Keratinocyte (primary cell): ENCODE measurements around the gene TNXB. TPM values are rescaled to one million over a fixed set of nuclear protein-coding genes. Genes with fewer than 3 reads are reported as not detected.

Experiments used
- DNase-seq: peaks from one replicate; pipeline ENCODE4 v3.0.0-alpha.2; 2011; ENCODE audit warnings: low read depth, missing footprints, low spot score
- FAIRE-seq: peaks from 2 replicates; lab custom pipeline; 2011; peaks lifted over from hg19 to GRCh38; lab: Jason Lieb, UNC
- H2AFZ ChIP-seq: 2 replicates; pipeline ENCODE4 v1.6.0; 2012; ENCODE audit warnings: low read length, control low read depth, inconsistent platforms; ENCODE audit not compliant: control insufficient read depth
- H3K27ac ChIP-seq: 2 replicates; pipeline ENCODE4 v1.5.1; 2011; ENCODE audit warnings: low read length; ENCODE audit not compliant: control insufficient read depth, insufficient read depth
- H3K27me3 ChIP-seq: 3 replicates; pipeline ENCODE4 v1.6.0; 2011; ENCODE audit warnings: low read length; ENCODE audit not compliant: control insufficient read depth, insufficient read depth; ENCODE audit errors: extremely low read depth
- H3K36me3 ChIP-seq, 2 experiments: 2 replicates in 1 of 2; 3 replicates in 1 of 2; pipeline ENCODE4 v1.5.1; 2011; ENCODE audit warnings: low read length in 2 of 2, mild to moderate bottlenecking in 1 of 2; ENCODE audit not compliant: control insufficient read depth in 2 of 2, insufficient read depth in 2 of 2; ENCODE audit errors: extremely low read depth in 1 of 2
- H3K4me1 ChIP-seq: 3 replicates; pipeline ENCODE4 v1.5.1; 2011; ENCODE audit warnings: low read length; ENCODE audit not compliant: control insufficient read depth, insufficient read depth; ENCODE audit errors: extremely low read depth
- H3K4me2 ChIP-seq: 3 replicates; pipeline ENCODE4 v1.6.0; 2011; ENCODE audit warnings: low read depth, low read length; ENCODE audit not compliant: control insufficient read depth, insufficient read depth; ENCODE audit errors: extremely low read depth
- H3K4me3 ChIP-seq, 3 experiments: fragments of 200-600 bp in 1 of 3; sonication (generic) in 1 of 3; 2 replicates in 2 of 3; 3 replicates in 1 of 3; pipeline ENCODE4 v1.5.1; 2011 to 2016; ENCODE audit warnings: low read length in 3 of 3, mild to moderate bottlenecking in 3 of 3, control low read depth in 2 of 3, inconsistent platforms in 1 of 3, low read depth in 1 of 3, mixed read lengths in 1 of 3, mixed run types in 1 of 3, moderate library complexity in 1 of 3; ENCODE audit not compliant: control insufficient read depth in 2 of 3, insufficient read depth in 2 of 3; ENCODE audit errors: extremely low read depth in 1 of 3
- H3K79me2 ChIP-seq: 2 replicates; pipeline ENCODE4 v1.6.0; 2012; ENCODE audit warnings: low read length; ENCODE audit not compliant: control insufficient read depth, insufficient read depth
- H3K9ac ChIP-seq: 3 replicates; pipeline ENCODE4 v1.6.0; 2011; ENCODE audit warnings: low read length; ENCODE audit not compliant: control insufficient read depth, insufficient read depth; ENCODE audit errors: extremely low read depth
- H3K9me1 ChIP-seq: 3 replicates; pipeline ENCODE4 v1.6.0; 2011; ENCODE audit warnings: low read length; ENCODE audit not compliant: control insufficient read depth, insufficient read depth; ENCODE audit errors: extremely low read depth
- H3K9me3 ChIP-seq: 2 replicates; pipeline ENCODE4 v1.5.1; 2012; ENCODE audit warnings: low read depth, low read length; ENCODE audit not compliant: control insufficient read depth
- H4K20me1 ChIP-seq: 3 replicates; pipeline ENCODE4 v1.6.0; 2011; ENCODE audit warnings: low read length; ENCODE audit not compliant: control insufficient read depth, insufficient read depth; ENCODE audit errors: extremely low read depth
- EZH2 ChIP-seq: IDR thresholded peaks from one replicate; pipeline ENCODE4 v1.6.1; 2012; ENCODE audit warnings: inconsistent platforms, mild to moderate bottlenecking, low read length, moderate library complexity
- dilution Hi-C: fragments of 300-500 bp; cut with MboI; formaldehyde crosslinking; loops from one replicate; pipeline ENCODE4 v1.7.0; 2020; ENCODE audit warnings: low sequenced_read_pairs; ENCODE audit not compliant: extremely low pct_ligation_motif_present
- polyA plus RNA-seq, 5 experiments: library from polyadenylated mRNA; depleted of rRNA in 3 of 5; stranded (reverse) in 3 of 5; stranded (forward) in 1 of 5; unstranded in 1 of 5; fragments of >200 nt; gene quantifications; 1 replicate in 1 of 5; 2 replicates in 3 of 5; 3 replicates in 1 of 5; pipeline versions ENCODE4 v1.2.1 to v1.2.3, GENCODE V29; 2011 to 2012; ENCODE audit warnings: missing spikeins in 2 of 5, low read depth in 1 of 5, low replicate concordance in 1 of 5
- TF ChIP-seq, protein P1 (sequence below), 3 experiments: IDR thresholded peaks in 1 of 3; conservative IDR thresholded peaks in 1 of 3; optimal IDR thresholded peaks in 1 of 3; 2 replicates in 2 of 3; 3 replicates in 1 of 3; pipeline versions ENCODE3 to v1.5.1; 2011; ENCODE audit warnings: low read length in 3 of 3, mild to moderate bottlenecking in 3 of 3, moderate library complexity in 2 of 3, control low read depth in 1 of 3, inconsistent platforms in 1 of 3; ENCODE audit not compliant: insufficient read depth in 2 of 3; ENCODE audit errors: extremely low read depth in 1 of 3

Gene TNXB
- polyA plus RNA-seq, 1 donor (not counting 4 experiments of a cell fraction or from before 2014, with no cell fraction given) = 0.25 TPM

GRCh38 chr6:32149932-32150870 is 41.1 kb upstream of the TNXB start:
- dilution Hi-C loops = no loop called here
- Histone ChIP-seq H2AFZ (no peak overlapping the region), H3K4me2 (no peak overlapping the region), H4K20me1 (no peaks in the 10 kb centered on the region), H3K9me1 (no peaks in the 10 kb centered on the region), H3K27ac (no peak overlapping the region), H3K79me2 (peaks cover 2% of the 10 kb centered on the region), H3K4me1 (peaks cover 18% of the 10 kb centered on the region), H3K36me3 (no peaks in the 10 kb centered on the region), H3K9ac (no peak overlapping the region), H3K4me3 (no peak overlapping the region), H3K27me3 (peaks cover 4% of the 10 kb centered on the region), H3K9me3 (no peaks in the 10 kb centered on the region)
- DNase-seq = no peak
- FAIRE-seq = no peak
- TF ChIP-seq, protein P1, sequence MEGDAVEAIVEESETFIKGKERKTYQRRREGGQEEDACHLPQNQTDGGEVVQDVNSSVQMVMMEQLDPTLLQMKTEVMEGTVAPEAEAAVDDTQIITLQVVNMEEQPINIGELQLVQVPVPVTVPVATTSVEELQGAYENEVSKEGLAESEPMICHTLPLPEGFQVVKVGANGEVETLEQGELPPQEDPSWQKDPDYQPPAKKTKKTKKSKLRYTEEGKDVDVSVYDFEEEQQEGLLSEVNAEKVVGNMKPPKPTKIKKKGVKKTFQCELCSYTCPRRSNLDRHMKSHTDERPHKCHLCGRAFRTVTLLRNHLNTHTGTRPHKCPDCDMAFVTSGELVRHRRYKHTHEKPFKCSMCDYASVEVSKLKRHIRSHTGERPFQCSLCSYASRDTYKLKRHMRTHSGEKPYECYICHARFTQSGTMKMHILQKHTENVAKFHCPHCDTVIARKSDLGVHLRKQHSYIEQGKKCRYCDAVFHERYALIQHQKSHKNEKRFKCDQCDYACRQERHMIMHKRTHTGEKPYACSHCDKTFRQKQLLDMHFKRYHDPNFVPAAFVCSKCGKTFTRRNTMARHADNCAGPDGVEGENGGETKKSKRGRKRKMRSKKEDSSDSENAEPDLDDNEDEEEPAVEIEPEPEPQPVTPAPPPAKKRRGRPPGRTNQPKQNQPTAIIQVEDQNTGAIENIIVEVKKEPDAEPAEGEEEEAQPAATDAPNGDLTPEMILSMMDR (optimal IDR thresholded peaks at IDR 0.05 in 1 of 3, IDR thresholded peaks at IDR 0.05 in 1 of 3, conservative IDR thresholded peaks at IDR 0.05 in 1 of 3; ENCODE audit: extremely low read depth in 1 of 3, insufficient read depth in 2 of 3, low read length in 3 of 3) = no peak
- no peak for TF ChIP-seq EZH2

- H3K4me1 ChIP-seq = peaks cover 12% of the 10 kb centered on the region
- peaks cover 4% of the 10 kb centered on the region for H3K27me3 ChIP-seq
- DNase-seq (no peak), FAIRE-seq (no peak)
- TF ChIP-seq, protein P1 (optimal IDR thresholded peaks at IDR 0.05 in 1 of 3, IDR thresholded peaks at IDR 0.05 in 1 of 3, conservative IDR thresholded peaks at IDR 0.05 in 1 of 3; ENCODE audit: extremely low read depth in 1 of 3, insufficient read depth in 2 of 3, low read length in 3 of 3) = no peak
- no peak for TF ChIP-seq EZH2
- peak overlapping the region; percentile 46 to 82 (median 66) for H3K4me3 ChIP-seq
- no peaks in the 10 kb centered on the region for H3K9me1 ChIP-seq
- H3K36me3 ChIP-seq = no peaks in the 10 kb centered on the region
- H4K20me1 ChIP-seq = no peaks in the 10 kb centered on the region
- dilution Hi-C loops = no loop called here
- no peaks in the 10 kb centered on the region for H3K9me3 ChIP-seq
- peak overlapping the region; percentile 94 for H3K4me2 ChIP-seq
- peak overlapping the region; percentile 75 for H2AFZ ChIP-seq
- no peak overlapping the region for H3K27ac ChIP-seq
- peak overlapping the region; percentile 71 for H3K9ac ChIP-seq
- no peaks in the 10 kb centered on the region for H3K79me2 ChIP-seq
Measured at GRCh38 chr6:32149092-32149755, 40.1 kb upstream of the TNXB start.
